Occipital lobe (tissue), 2 donors: ENCODE data around the gene TRHDE. TPM values are rescaled to one million over a fixed set of nuclear protein-coding genes. Genes with fewer than 3 reads are reported as not detected.
A peak's percentile ranks its signal among the peaks of the same experiment; 100 is the strongest.

Experiments
- DNase-seq: peaks from one replicate; lab custom pipeline; 2025; lab: John Stamatoyannopoulos, UW
- total RNA-seq: library from RNA; depleted of rRNA; stranded (reverse); fragments of >200 nt; gene quantifications from one replicate; pipeline ENCODE4 v1.2.3, GENCODE V29; 2014

The TRHDE gene
- total RNA-seq, 1 donor from 2014 or later, result 57.1 TPM

DNA sequence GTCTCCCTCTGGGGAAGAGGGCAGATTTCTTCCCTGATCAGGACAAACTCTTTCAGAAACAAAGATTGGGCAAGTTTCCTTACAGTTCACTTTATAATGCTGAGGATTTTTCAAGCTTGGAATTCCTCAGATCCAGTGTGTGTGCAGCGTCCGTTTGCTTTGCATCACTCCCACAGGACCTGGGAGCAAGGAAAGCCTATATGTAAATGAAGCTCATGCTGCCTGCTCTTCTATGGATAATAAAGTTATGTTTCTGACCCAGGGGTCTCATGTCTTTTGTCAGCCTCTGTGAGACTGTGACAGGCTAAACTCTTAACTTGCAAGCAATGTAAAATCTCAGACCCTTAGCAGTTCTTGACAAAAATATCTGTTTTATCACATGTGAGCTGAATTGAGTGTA, 41.6 kb downstream of the TRHDE start:
- no peak for DNase-seq

DNA sequence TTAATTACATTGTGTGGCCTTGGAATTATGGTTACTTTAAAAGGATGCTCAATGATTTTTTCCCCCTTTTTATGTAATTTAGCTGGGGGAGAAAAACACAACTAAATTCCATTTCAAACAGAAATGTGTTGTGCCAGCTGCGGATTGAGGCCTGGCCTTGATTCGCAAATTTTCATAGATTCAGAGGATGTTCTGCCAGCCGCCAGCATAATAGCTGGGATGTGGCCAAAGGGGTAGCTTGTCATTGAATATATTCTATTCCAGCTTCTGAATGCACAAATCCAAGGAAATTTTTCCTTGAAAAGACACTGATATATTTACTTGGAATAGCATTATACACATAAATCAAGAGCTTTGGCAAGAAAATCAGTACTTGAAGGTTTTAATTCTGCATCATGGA, 43.7 kb downstream of the TRHDE start:
- DNase-seq, result no peak

DNA sequence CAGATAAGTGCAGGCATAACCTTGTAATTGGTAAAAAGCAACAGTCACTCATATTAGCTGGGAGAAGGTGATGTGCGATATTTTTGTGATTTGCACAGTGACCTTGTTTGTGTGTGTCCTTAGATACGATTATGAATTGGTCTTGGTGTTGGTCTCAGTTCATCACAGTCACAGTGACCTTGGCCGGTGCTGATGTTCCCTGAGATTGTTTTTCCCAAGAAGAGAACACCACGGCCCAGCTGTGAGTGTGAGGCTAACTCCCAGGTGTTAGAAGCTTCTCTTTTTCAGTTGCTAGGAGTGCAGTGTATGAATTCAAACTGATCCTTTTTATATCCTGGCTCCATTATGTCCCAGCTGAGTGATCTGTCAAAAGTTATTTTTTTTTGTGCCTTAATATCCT, 46.2 kb downstream of the TRHDE start:
- DNase-seq, result no peak

- no peak for DNase-seq
Measured at GRCh38 chr12:72323881-72324280, 51.7 kb downstream of the TRHDE start.

GRCh38 chr12:72330301-72330700, 58.1 kb downstream of the TRHDE start:
- no peak for DNase-seq

GRCh38 chr12:72330784-72331183, 58.6 kb downstream of the TRHDE start:
- no peak for DNase-seq

DNA sequence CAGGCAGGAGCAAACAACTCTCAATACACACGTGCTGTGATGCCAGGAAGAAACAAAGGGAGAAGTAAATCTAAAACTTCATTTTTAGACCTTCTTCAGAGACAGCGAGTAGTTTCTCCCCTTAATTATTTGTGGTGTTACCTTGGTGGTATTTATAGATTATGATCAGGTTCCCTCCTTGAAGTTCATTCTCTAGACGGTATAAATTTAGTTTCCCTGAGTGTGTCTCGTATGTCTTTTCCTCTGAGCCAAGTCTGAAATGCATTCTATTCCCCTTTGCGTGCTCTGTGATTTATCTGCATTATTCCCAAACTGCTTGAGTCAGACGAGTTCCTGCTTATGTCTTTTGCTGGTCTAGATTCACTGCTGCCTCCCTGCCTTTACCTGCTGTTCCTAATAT, 65.2 kb downstream of the TRHDE start:
- DNase-seq, result no peak

DNA sequence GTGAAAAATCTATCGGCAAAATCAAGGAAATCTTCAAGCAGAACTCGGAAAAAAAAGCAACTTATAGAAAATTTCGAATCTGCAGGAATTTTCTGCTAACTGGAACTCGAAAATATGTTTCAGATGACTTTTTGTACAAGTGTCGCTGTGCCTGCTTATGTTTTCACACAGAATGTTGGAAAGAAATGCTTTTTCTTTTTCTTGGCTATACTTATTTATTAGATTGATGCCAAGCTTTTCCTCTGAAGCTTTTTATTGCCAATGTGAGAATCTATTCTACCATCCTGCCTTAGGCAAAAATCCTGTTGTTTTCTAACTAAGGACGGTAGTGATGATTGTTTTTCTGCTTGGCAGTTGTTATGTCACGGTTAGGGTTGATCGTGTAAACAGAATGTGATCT, 65.8 kb downstream of the TRHDE start:
- no peak for DNase-seq

DNA sequence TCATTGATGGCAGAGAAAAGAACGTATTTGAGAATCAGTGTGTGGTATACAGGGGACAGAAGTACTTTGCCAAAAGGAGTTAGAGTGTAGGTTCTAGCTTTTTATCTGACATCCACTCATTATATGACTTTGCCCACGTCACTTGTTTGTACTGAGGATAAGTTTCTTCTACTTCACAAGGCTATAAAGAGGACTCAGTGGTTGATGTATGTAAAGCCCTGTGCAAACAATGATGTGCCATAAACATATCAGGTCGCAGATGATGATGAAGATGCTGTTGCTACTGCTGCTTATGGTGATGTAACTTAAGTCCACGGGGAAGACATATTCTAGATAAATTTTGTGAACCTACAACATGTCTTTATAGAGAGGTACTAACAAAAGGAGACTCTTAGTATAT, 66.3 kb downstream of the TRHDE start:
- no peak for DNase-seq

DNA sequence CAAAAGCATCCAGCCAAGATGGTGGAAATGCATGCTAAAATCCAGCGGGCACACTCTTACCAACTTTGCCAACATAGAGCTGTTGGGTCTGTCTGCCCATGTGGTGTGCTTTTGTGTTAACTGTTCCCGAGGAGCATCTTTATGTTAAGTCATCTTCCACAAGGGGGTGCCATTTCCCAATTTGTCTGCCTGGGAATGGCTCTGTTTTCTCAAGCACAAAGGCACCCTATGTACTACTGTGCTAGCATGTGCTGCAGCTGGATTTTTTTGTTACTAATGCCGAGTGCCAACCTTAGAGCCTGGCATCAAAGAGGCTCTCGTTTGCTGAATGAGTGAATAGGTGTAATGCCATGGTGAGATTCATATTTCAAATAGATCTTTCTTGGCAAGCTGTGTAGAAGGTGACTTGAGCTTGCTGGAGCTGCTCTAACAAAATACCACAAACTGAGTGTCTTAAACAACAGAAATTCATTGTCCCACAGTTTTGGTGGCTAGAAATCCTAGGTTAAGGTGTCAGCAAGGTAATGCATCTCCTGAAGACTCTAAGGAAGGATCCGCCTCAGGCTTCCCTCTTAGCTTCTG, 74.3 kb downstream of the TRHDE start:
- DNase-seq, result peak; percentile 66

DNA sequence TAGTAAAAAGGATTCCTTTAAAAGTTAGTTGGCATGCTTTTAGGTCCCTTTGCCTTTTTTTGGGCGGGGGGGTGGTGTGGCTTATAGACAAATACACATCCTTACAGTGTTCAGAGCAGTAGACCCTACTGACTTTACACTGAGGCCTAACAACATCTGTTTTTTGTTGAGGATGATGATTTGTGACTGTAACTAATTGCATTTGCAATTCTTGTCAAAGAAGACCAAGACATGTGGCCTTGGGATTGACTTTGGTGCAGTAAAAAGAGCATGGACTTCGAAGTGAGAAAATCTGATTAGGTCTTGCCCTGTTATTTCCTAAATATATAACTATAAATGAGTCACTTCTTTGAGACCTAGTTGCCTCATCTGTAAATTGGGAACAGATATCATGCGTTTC, 77.3 kb downstream of the TRHDE start:
- no peak for DNase-seq

DNA sequence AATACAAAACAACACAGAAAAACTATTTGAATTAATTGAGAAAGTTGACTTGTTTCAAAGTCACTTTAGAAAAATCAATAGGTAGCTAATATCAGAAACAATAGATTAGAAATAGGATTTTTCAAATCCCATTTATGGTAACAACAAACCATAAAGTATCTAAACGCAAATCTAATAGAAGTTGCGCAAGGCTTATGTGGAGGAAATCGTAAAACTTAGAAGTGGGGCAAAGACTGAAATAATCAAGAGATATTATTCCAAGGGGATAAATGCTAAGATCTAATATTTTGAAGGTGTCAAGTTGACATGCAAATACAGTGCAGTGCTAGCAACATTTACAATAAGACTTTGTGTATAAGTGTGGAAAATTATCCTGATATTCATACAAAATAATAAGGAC, 87.2 kb downstream of the TRHDE start:
- DNase-seq, result no peak

DNA sequence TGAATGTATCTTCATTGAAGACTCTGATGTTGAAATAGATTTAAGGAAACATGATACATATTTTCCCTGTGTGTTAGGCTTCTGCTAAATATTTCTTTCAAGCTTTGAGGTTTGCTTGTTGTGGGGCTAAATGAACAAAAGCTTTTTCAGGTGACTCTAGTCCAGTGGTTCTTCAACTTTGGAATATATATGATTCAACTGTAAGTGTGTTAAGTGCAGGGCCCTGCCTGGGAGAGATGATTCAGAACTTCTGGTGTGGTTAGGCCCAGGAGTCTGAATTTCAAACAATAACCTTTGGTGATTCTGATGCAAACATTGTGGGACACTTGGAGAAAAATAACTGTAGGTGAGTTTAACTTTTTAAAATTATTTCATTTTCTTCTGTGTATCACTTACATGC, 93.0 kb downstream of the TRHDE start:
- no peak for DNase-seq

GRCh38 chr12:72366255-72366654, 94.1 kb downstream of the TRHDE start:
- DNase-seq, result no peak

- no peak for DNase-seq
Measured at GRCh38 chr12:72368298-72368697, 96.1 kb downstream of the TRHDE start.

GRCh38 chr12:72368719-72369422, 96.7 kb downstream of the TRHDE start:
- no peak for DNase-seq

DNA sequence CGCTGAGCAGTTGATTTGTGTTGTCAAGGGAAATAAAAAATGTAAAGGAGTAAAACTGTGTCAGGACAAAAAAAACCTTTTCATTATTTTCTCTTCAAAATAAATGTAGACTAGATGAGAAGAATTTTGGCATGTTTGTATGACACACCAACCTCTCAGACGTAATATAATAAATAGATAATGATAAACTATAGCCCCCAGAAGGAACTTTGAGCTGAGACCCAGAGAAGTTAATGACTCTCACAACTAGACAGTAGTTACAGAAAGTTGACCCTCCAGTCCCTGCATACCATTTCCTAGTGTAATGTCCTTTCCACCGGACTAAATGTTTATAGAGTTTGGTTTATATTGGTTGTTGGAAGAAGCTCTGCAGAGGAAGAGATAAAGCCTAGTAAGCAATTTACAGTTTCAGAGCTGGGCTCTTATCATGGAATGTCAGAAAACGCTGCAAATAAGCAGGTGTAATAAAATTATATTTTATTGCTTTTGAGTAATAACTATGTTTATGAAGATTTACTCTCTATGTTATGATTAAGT, 97.3 kb downstream of the TRHDE start:
- no peak for DNase-seq

DNA sequence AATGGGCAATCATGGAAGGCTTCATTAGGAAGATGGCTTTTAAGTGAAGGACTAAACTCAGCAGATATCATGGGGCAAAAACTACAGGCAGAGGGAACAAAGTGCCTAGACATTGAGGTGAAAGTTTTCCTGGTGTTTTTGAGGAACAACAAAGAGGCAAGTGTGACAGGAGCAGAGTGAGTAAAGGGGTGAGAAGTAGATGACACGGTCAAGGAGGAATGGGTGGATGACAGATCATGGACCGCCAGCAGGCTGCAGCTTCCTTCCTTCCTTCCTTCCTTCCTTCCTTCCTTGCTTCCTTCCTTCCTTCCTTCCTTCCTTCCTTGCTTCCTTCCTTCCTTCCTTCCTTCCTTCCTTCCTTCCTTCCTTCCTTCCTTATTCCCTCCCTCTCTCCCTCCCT, 108.3 kb downstream of the TRHDE start:
- no peak for DNase-seq

- no peak for DNase-seq
Measured at GRCh38 chr12:72388322-72388721, 116.2 kb downstream of the TRHDE start.

- DNase-seq, result no peak
Measured at GRCh38 chr12:72390146-72390545, 118.0 kb downstream of the TRHDE start.

GRCh38 chr12:72406111-72406510, 133.9 kb downstream of the TRHDE start:
- no peak for DNase-seq

DNA sequence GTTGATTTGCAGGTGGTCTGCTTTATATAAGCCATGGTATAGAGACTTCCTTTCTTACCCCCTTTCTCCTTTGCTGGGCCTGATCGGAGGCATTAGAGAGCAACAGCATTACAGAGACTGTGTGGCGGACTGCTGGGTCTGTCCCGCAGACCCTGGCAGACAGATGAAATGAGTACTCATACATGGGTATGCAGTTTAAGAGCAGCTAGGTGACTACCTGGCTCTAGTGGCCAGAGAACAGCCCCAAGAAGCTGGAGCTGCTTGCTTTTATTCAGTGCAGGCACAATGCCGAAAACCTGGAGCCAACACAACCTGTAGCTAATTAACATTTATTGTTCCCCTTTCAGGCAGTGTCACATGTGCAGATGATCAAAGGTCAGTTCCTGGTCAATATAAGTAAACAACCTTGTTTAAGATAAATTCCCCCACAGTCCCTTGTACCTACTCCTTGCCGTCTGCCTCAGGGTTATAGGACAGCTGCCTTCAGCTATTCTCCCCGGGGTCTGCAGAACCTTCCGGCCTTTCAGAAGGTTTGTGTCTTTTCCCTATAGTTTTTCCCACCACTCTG, 160.0 kb downstream of the TRHDE start:
- DNase-seq, result no peak

- DNase-seq, result no peak
Measured at GRCh38 chr12:72433298-72433697, 161.1 kb downstream of the TRHDE start.
